ENCODE measurements around the gene PI4K2A.

GRCh38 chr10:97640868-97641811 lies 669 bp downstream of the PI4K2A start:
- TF ChIP-seq CTCF (conservative IDR thresholded peaks at IDR 0.05 in 1 of 2, IDR thresholded peaks at IDR 0.05 in 1 of 2; ENCODE audit: low read depth in 1 of 2, low read length in 2 of 2) (no peak), EZH2 (IDR thresholded peaks at IDR 0.05; ENCODE audit: low read length, missing control alignments) (no peak)

Data from fibroblast of lung (primary cell).